ENCODE results near the gene IFITM5. TPM values are rescaled to one million over a fixed set of nuclear protein-coding genes. Genes with fewer than 3 reads are reported as not detected.

The IFITM5 gene
- total and polyA plus RNA-seq, 2 of the 8 experiments (the other 6 are each of a cell fraction or from before 2014, with no cell fraction given) = not detected

GRCh38 chr11:252666-253065 is 46.7 kb downstream of the IFITM5 start (continued):
- TF ChIP-seq POU5F1 (IDR thresholded peaks at IDR 0.05; ENCODE audit: low read depth, low read length) = no peak
- TF ChIP-seq POLR2A (IDR thresholded peaks at IDR 0.05; ENCODE audit: control extremely low read depth in 1 of 2, low read depth in 2 of 2, low read length in 2 of 2) = no peak
- no peak for TF ChIP-seq EGR1 (IDR thresholded peaks at IDR 0.05; ENCODE audit: borderline replicate concordance, low read depth, low read length)
